Activated naive CD4-positive, alpha-beta T cell treated with anti-CD3 and anti-CD28 coated beads, Interleukin-2, amount 50 U/mL, for 24 hours (primary cell): ENCODE results near the gene CCDC200.
"Not testable (repeated sequence)": the region's sequence is repeated elsewhere in the genome, so short reads cannot be mapped to it uniquely, and the experiment has no call there.

ENCODE experiments used
- H3K27ac Mint-ChIP-seq: one replicate; pipeline ENCODE4 v1.8.0; 2021; ENCODE audit warnings: mild to moderate bottlenecking, mixed read lengths
- H3K27me3 Mint-ChIP-seq: one replicate; pipeline ENCODE4 v1.8.0; 2021; ENCODE audit warnings: mixed read lengths
- H3K36me3 Mint-ChIP-seq: one replicate; pipeline ENCODE4 v1.8.0; 2021; ENCODE audit warnings: mixed read lengths
- H3K4me1 Mint-ChIP-seq: one replicate; pipeline ENCODE4 v1.8.0; 2021; ENCODE audit warnings: mixed read lengths
- H3K4me3 Mint-ChIP-seq: one replicate; pipeline ENCODE4 v1.8.0; 2021; ENCODE audit warnings: mild to moderate bottlenecking, mixed read lengths
- H3K9me3 Mint-ChIP-seq: one replicate; pipeline ENCODE4 v1.8.0; 2021; ENCODE audit warnings: mixed read lengths

Gene CCDC200

DNA sequence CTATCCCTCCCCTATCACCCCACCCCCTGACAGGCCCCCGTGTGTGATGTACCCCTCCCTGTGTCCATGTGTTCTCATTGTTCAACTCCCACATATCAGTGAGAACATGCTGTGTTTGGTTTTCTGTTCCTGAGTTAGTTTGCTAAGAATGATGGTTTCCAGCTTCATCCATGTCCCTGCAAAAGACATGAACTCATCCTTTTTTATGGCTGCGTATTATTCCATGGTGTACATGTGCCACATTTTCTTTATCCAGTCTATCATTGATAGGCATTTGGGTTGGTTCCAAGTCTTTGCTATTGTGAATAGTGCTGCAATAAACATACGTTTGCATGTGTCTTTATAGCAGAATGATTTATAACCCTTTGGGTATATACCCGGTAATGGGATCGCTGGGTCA lies 41.8 kb downstream of the CCDC200 start:
- H3K36me3 Mint-ChIP-seq, result peaks cover 14% of the 10 kb centered on the region
- not testable (repeated sequence) for H3K9me3 Mint-ChIP-seq, H3K4me1 Mint-ChIP-seq, H3K27ac Mint-ChIP-seq, H3K4me3 Mint-ChIP-seq, H3K27me3 Mint-ChIP-seq

DNA sequence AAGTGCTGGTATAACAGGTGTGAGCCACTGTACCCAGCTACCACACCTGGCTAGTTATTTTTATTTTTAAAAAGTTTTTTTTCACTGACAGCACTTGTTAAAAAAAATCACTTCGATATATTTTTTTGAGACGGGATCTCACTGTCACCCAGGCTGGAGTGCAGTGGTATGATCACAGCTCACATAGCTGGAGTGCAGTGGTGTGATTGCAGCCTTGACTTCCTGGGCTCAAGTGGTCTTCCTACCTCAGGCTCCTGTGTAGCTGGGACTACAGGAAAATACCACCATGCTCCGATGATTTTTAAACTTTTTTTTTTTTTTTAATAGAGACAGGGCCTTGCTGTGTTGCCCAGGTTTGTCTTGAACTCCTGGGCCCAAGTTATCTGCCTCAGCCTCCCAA lies 44.5 kb downstream of the CCDC200 start:
- Mint-ChIP-seq H3K36me3 (peaks cover 12% of the 10 kb centered on the region), H3K9me3 (no peaks in the 10 kb centered on the region), H3K27me3 (no peaks in the 10 kb centered on the region)

DNA sequence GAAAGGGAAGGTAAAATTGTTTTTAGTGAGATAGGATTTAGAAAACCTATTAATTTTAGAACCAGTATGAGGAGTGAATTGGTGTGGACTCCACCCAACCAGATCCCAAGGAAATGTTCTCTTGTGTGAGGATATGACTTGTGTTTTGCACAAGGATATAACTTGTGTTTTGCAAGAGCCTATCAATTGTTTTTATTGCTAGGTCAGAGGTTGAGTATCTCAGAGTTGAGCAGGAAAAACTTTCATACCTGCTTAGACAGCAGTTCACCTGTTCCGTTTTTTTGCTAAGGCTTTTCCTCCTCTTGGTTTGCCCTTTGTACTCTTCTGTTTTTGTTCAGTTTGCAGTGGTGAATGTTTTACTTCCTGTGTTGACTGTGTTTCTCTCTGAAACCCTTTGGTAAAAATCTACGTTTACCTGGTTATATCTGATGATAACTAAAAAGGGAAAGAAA lies 52.3 kb downstream of the CCDC200 start:
- H3K4me1 Mint-ChIP-seq, result peaks cover 55% of the 10 kb centered on the region
- no peaks in the 10 kb centered on the region for H3K9me3 Mint-ChIP-seq
- H3K4me3 Mint-ChIP-seq, result peak overlapping the region; percentile 74
- H3K27ac Mint-ChIP-seq, result peak overlapping the region; percentile 98
- H3K36me3 Mint-ChIP-seq, result peaks cover 7% of the 10 kb centered on the region
- no peaks in the 10 kb centered on the region for H3K27me3 Mint-ChIP-seq

More for the DNA sequence above, 44.5 kb downstream of the CCDC200 start:
- Mint-ChIP-seq H3K4me3 (no peak overlapping the region), H3K27ac (no peak overlapping the region), H3K4me1 (peaks cover 4% of the 10 kb centered on the region)

DNA sequence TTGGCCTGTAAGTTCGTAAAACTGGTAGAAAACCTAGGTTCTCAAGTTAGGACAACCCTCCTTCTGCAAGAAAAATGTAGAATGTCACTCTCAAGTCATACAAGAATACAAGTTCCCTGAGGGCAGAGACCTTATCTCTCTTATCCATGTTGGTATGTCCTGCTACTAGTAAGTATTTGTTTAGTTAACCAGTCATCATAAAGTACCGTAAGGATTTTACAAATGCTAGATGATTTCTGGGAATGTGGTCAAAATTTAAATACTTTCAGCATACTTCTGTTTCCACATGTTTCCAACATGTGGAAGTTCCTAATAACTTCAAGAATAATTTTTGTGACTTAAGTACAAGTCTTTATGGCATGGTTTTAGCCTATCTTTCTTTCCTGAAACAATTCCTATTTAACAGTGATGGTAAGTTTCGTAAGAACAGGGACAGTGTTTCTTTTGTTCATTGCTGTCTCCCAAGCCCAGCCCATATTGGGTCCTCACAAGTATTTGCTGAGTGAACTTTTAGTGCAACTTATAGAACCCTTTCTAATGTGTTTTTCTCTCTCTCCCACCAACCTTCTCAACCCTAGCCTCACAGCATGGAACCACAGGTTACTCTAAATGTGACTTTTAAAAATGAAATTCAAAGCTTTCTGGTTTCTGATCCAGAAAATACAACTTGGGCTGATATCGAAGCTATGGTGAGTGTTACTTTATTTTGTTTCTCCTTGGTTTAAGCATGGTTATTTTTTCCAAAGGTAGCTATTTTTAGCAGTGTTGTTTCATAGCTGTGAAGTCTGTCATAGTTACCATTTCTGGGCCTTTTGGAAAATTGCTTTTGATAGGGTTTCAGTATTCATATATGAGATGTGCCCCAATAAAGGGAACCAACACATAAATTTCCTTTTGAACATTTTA lies 53.0 kb downstream of the CCDC200 start:
- Mint-ChIP-seq H3K36me3 (peaks cover 7% of the 10 kb centered on the region), H3K4me3 (peak overlapping the region; percentile 74), H3K4me1 (peaks cover 55% of the 10 kb centered on the region), H3K9me3 (no peaks in the 10 kb centered on the region), H3K27me3 (no peaks in the 10 kb centered on the region), H3K27ac (peak overlapping the region; percentile 98)

DNA sequence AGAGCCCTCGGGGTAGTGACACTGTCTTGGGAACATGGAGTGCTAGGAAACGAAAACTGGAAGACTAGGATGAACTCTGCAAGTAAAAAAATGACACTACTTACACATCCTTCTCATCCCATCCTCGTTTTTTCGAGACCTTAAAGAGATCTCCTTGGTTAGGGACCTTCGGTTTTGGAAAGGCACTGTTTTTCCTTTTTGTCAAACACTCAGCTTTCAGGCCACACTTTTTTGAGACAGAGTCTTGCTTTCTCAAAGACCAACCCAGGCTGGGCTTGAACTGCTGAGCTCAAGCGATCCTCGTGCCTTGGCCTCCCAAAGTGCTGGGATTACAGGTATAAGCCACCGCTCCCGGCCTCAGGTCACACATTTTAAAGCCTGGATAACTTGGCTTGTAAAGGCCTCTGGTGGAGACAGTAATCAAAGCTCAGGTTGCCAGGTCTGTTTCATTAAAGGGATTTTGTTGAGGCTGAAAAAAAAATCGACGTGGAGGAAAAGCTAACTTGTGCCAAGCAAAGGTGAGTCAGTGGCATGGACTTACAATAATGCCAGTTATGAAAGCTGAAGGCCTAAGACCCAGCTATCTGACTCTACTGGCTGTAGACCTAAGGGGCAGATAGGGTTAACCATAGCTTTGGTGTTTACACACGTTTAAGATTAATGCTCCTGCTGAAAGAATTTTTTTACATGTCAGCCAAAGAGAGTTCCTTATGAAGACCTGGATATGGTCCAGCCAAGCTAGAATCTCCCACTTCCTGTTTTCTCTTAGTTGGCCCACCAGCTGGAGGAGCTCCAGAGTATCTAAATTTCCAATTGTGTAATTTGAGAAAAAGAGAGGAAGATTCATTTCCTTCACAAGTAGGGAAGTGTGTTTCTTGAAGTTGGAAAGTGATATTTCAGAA lies 56.6 kb downstream of the CCDC200 start:
- H3K36me3 Mint-ChIP-seq, result peaks cover 3% of the 10 kb centered on the region
- H3K9me3 Mint-ChIP-seq, result no peaks in the 10 kb centered on the region
- no peak overlapping the region for H3K27ac Mint-ChIP-seq
- peaks cover 41% of the 10 kb centered on the region for H3K4me1 Mint-ChIP-seq
- no peaks in the 10 kb centered on the region for H3K27me3 Mint-ChIP-seq
- no peak overlapping the region for H3K4me3 Mint-ChIP-seq
